Measurements from ENCODE around the gene COX20.

The COX20 gene

GRCh38 chr1:244858357-244858756 is 22.9 kb downstream of the COX20 start:
- no peak overlapping the region for H3K27ac ChIP-seq
- H3K4me3 ChIP-seq (ENCODE audit: low read depth, low read length): no peak overlapping the region
- DNase-seq: no peak

DNA sequence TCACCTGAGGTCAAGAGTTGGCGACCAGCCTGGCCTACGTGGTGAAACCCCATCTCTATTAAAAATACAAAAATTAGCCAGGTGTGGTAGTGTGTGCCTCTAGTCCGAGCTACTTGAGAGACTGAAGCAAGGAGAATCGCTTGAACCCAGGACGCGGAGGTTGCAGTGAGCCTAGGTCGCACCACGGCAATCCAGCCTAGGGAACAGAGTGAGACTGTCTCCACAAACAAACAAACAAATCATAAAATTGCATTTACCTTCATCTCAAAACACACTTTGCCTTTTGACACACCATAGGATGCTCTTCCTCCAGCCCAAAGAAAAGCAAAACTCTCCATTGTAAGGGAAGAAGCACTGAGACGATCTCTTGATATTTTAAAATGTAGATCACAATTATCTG is 24.6 kb downstream of the COX20 start:
- no peak for DNase-seq
- Histone ChIP-seq H3K4me3 (ENCODE audit: low read depth, low read length) (no peak overlapping the region), H3K27me3 (ENCODE audit: insufficient read depth, low read depth, severe bottlenecking) (no peaks in the 10 kb centered on the region), H3K9me3 (ENCODE audit: severe bottlenecking) (no peaks in the 10 kb centered on the region), H3K36me3 (peaks cover 87% of the 10 kb centered on the region), H3K27ac (no peak overlapping the region)
- no peak for TF ChIP-seq CTCF (IDR thresholded peaks at IDR 0.05; ENCODE audit: low read depth, low read length)

More at GRCh38 chr1:244858357-244858756, 22.9 kb downstream of the COX20 start:
- no peaks in the 10 kb centered on the region for H3K27me3 ChIP-seq (ENCODE audit: insufficient read depth, low read depth, severe bottlenecking)
- H3K36me3 ChIP-seq: peaks cover 95% of the 10 kb centered on the region
- no peak for TF ChIP-seq CTCF (IDR thresholded peaks at IDR 0.05; ENCODE audit: low read depth, low read length)
- no peaks in the 10 kb centered on the region for H3K9me3 ChIP-seq (ENCODE audit: severe bottlenecking)

- no peak overlapping the region for H3K27ac ChIP-seq
- H3K9me3 ChIP-seq (ENCODE audit: severe bottlenecking): no peaks in the 10 kb centered on the region
- H3K4me3 ChIP-seq (ENCODE audit: low read depth, low read length): peak overlapping the region; percentile 99
- TF ChIP-seq CTCF (IDR thresholded peaks at IDR 0.05; ENCODE audit: low read depth, low read length): no peak
- DNase-seq: no peak
- H3K27me3 ChIP-seq (ENCODE audit: insufficient read depth, low read depth, severe bottlenecking): no peaks in the 10 kb centered on the region
- H3K36me3 ChIP-seq: peaks cover 78% of the 10 kb centered on the region
These were observed 25.6 kb downstream of the COX20 start for GRCh38 chr1:244860914-244861610.

DNA sequence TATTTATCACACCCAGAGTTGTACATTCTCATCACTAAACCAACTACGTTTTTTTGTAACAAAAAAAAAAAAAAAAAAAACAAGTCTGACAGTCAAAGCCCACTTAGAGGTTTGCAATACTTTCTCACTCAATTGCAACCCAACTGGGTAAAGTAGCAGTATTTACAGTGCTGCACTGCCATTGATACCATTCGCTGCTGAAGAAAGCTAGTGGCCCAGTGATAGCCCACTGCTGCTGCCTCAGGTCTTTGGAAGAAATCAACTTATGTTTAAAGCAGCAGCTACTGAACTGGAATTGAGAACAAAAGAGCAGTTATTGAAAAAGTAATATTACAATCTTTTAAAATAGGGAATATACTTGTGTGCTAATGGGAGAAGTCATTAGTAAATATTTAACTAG is 26.2 kb downstream of the COX20 start:
- DNase-seq: no peak
- Histone ChIP-seq H3K36me3 (peaks cover 71% of the 10 kb centered on the region), H3K9me3 (ENCODE audit: severe bottlenecking) (no peaks in the 10 kb centered on the region), H3K27ac (no peak overlapping the region; the same call in 1 of the 2 replicates), H3K4me3 (ENCODE audit: low read depth, low read length) (peak overlapping the region; percentile 99), H3K27me3 (ENCODE audit: insufficient read depth, low read depth, severe bottlenecking) (no peaks in the 10 kb centered on the region)
- TF ChIP-seq CTCF (IDR thresholded peaks at IDR 0.05; ENCODE audit: low read depth, low read length): no peak

GRCh38 chr1:244862354-244862698 is 26.9 kb downstream of the COX20 start:
- TF ChIP-seq CTCF (IDR thresholded peaks at IDR 0.05; ENCODE audit: low read depth, low read length): no peak
- DNase-seq: no peak
- H3K36me3 ChIP-seq: peaks cover 65% of the 10 kb centered on the region
- no peaks in the 10 kb centered on the region for H3K27me3 ChIP-seq (ENCODE audit: insufficient read depth, low read depth, severe bottlenecking)
- H3K4me3 ChIP-seq (ENCODE audit: low read depth, low read length): peak overlapping the region; percentile 99
- no peaks in the 10 kb centered on the region for H3K9me3 ChIP-seq (ENCODE audit: severe bottlenecking)
- peak overlapping the region; percentile 99 for H3K27ac ChIP-seq
